ENCODE measurements around the gene THPO.

Gene THPO

GRCh38 chr3:184391266-184391665, 13.3 kb upstream of the THPO start:
- ChIA-PET CTCF (interaction anchor here (1.2 to 2.1 kb wide), 5 partner anchors 16 to 124 kb away, joined by 3 to 9 read pairs (median 6); no protein-coding TSS in a partner anchor), POLR2A (no interaction called here)
- Histone ChIP-seq H3K27ac (ENCODE audit: insufficient read depth in 1 of 2, low read depth in 1 of 2, low read length in 2 of 2, poor library complexity in 1 of 2, severe bottlenecking in 2 of 2) (no peak overlapping the region), H3K4me1 (ENCODE audit: control extremely low read depth in 1 of 4, control insufficient read depth in 4 of 4, insufficient read depth in 4 of 4, low read length in 3 of 4) (no peaks in the 10 kb centered on the region), H3K27me3 (replicated peaks in 2 of 5; ENCODE audit: control insufficient read depth in 4 of 5, insufficient read depth in 5 of 5, low read length in 4 of 5) (peaks cover 0 to 13% (median 5%) of the 10 kb centered on the region in 5 experiments), H3K36me3 (ENCODE audit: control insufficient read depth in 4 of 4, insufficient read depth in 4 of 4, low read length in 3 of 4) (no peaks in the 10 kb centered on the region), H3K4me3 (ENCODE audit: control insufficient read depth in 1 of 7, extremely low read depth in 1 of 7, insufficient read depth in 4 of 7, low read depth in 2 of 7, low read length in 6 of 7) (no peak overlapping the region), H3K9me3 (ENCODE audit: control extremely low read depth in 1 of 5, control insufficient read depth in 4 of 5, insufficient read depth in 2 of 5, low read depth in 1 of 5, low read length in 4 of 5) (no peaks in the 10 kb centered on the region)
- WGBS (ENCODE audit: insufficient coverage) = 93% methylated on average over 2 of the region's 3 CpGs
- DNase-seq = no peak

GRCh38 chr3:184389935-184390528, 12.0 kb upstream of the THPO start:
- POLR2A ChIA-PET = no interaction called here

GRCh38 chr3:184389384-184389783, 11.4 kb upstream of the THPO start:
- ChIA-PET POLR2A (no interaction called here), CTCF (interaction anchor here (0.8 to 6.7 kb wide), 5 partner anchors 11 to 139 kb away, joined by 3 to 53 read pairs (median 4); partner anchors contain the start of gene THPO)
- Histone ChIP-seq H3K27ac (ENCODE audit: insufficient read depth in 1 of 2, low read depth in 1 of 2, low read length in 2 of 2, poor library complexity in 1 of 2, severe bottlenecking in 2 of 2) (no peak overlapping the region), H3K9me3 (ENCODE audit: control extremely low read depth in 1 of 5, control insufficient read depth in 4 of 5, insufficient read depth in 2 of 5, low read depth in 1 of 5, low read length in 4 of 5) (no peaks in the 10 kb centered on the region), H3K4me3 (ENCODE audit: control insufficient read depth in 1 of 7, extremely low read depth in 1 of 7, insufficient read depth in 4 of 7, low read depth in 2 of 7, low read length in 6 of 7) (no peak overlapping the region), H3K4me1 (ENCODE audit: control extremely low read depth in 1 of 4, control insufficient read depth in 4 of 4, insufficient read depth in 4 of 4, low read length in 3 of 4) (no peaks in the 10 kb centered on the region), H3K27me3 (replicated peaks in 2 of 5; ENCODE audit: control insufficient read depth in 4 of 5, insufficient read depth in 5 of 5, low read length in 4 of 5) (peaks cover 0 to 13% (median 11%) of the 10 kb centered on the region in 5 experiments), H3K36me3 (ENCODE audit: control insufficient read depth in 4 of 4, insufficient read depth in 4 of 4, low read length in 3 of 4) (no peaks in the 10 kb centered on the region)
- no CpG with 5 or more reads among the region's 5 CpGs for WGBS (ENCODE audit: insufficient coverage)
- no peak for DNase-seq

More at GRCh38 chr3:184389935-184390528, 12.0 kb upstream of the THPO start:
- Histone ChIP-seq H3K9me3 (ENCODE audit: control extremely low read depth in 1 of 5, control insufficient read depth in 4 of 5, insufficient read depth in 2 of 5, low read depth in 1 of 5, low read length in 4 of 5) (no peaks in the 10 kb centered on the region), H3K27me3 (replicated peaks in 2 of 5; ENCODE audit: control insufficient read depth in 4 of 5, insufficient read depth in 5 of 5, low read length in 4 of 5) (peaks cover 0 to 13% (median 11%) of the 10 kb centered on the region in 5 experiments), H3K27ac (ENCODE audit: insufficient read depth in 1 of 2, low read depth in 1 of 2, low read length in 2 of 2, poor library complexity in 1 of 2, severe bottlenecking in 2 of 2) (no peak overlapping the region), H3K4me1 (ENCODE audit: control extremely low read depth in 1 of 4, control insufficient read depth in 4 of 4, insufficient read depth in 4 of 4, low read length in 3 of 4) (no peaks in the 10 kb centered on the region), H3K36me3 (ENCODE audit: control insufficient read depth in 4 of 4, insufficient read depth in 4 of 4, low read length in 3 of 4) (no peaks in the 10 kb centered on the region), H3K4me3 (ENCODE audit: control insufficient read depth in 1 of 7, extremely low read depth in 1 of 7, insufficient read depth in 4 of 7, low read depth in 2 of 7, low read length in 6 of 7) (no peak overlapping the region)
- no peak for DNase-seq
- 93% methylated on average over 3 of the region's 5 CpGs for WGBS (ENCODE audit: insufficient coverage)
- CTCF ChIA-PET = interaction anchor here (0.9 to 6.7 kb wide), 7 partner anchors 12 to 138 kb away, joined by 3 to 53 read pairs (median 4); partner anchors contain the start of gene THPO

GRCh38 chr3:184388936-184389230, 10.9 kb upstream of the THPO start:
- 93% methylated on average over 7 of the region's 8 CpGs for WGBS (ENCODE audit: insufficient coverage)
- POLR2A ChIA-PET = no interaction called here
- Histone ChIP-seq H3K27me3 (replicated peaks in 2 of 5; ENCODE audit: control insufficient read depth in 4 of 5, insufficient read depth in 5 of 5, low read length in 4 of 5) (peaks cover 0 to 13% (median 11%) of the 10 kb centered on the region in 5 experiments), H3K9me3 (ENCODE audit: control extremely low read depth in 1 of 5, control insufficient read depth in 4 of 5, insufficient read depth in 2 of 5, low read depth in 1 of 5, low read length in 4 of 5) (no peaks in the 10 kb centered on the region), H3K27ac (ENCODE audit: insufficient read depth in 1 of 2, low read depth in 1 of 2, low read length in 2 of 2, poor library complexity in 1 of 2, severe bottlenecking in 2 of 2) (no peak overlapping the region), H3K4me1 (ENCODE audit: control extremely low read depth in 1 of 4, control insufficient read depth in 4 of 4, insufficient read depth in 4 of 4, low read length in 3 of 4) (no peaks in the 10 kb centered on the region), H3K36me3 (ENCODE audit: control insufficient read depth in 4 of 4, insufficient read depth in 4 of 4, low read length in 3 of 4) (no peaks in the 10 kb centered on the region), H3K4me3 (ENCODE audit: control insufficient read depth in 1 of 7, extremely low read depth in 1 of 7, insufficient read depth in 4 of 7, low read depth in 2 of 7, low read length in 6 of 7) (no peak overlapping the region)
- CTCF ChIA-PET = interaction anchor here (0.7 to 6.7 kb wide), 6 partner anchors 10 to 148 kb away, joined by 3 to 53 read pairs (median 3); partner anchors contain the start of gene THPO
- no peak for DNase-seq

GRCh38 chr3:184388164-184388935, 10.3 kb upstream of the THPO start:
- Histone ChIP-seq H3K4me1 (ENCODE audit: control extremely low read depth in 1 of 4, control insufficient read depth in 4 of 4, insufficient read depth in 4 of 4, low read length in 3 of 4) (no peaks in the 10 kb centered on the region), H3K27me3 (replicated peaks in 2 of 5; ENCODE audit: control insufficient read depth in 4 of 5, insufficient read depth in 5 of 5, low read length in 4 of 5) (peaks cover 0 to 13% (median 11%) of the 10 kb centered on the region in 5 experiments), H3K4me3 (ENCODE audit: control insufficient read depth in 1 of 7, extremely low read depth in 1 of 7, insufficient read depth in 4 of 7, low read depth in 2 of 7, low read length in 6 of 7) (no peak overlapping the region), H3K27ac (ENCODE audit: insufficient read depth in 1 of 2, low read depth in 1 of 2, low read length in 2 of 2, poor library complexity in 1 of 2, severe bottlenecking in 2 of 2) (no peak overlapping the region), H3K9me3 (ENCODE audit: control extremely low read depth in 1 of 5, control insufficient read depth in 4 of 5, insufficient read depth in 2 of 5, low read depth in 1 of 5, low read length in 4 of 5) (no peaks in the 10 kb centered on the region), H3K36me3 (ENCODE audit: control insufficient read depth in 4 of 4, insufficient read depth in 4 of 4, low read length in 3 of 4) (no peaks in the 10 kb centered on the region)
- DNase-seq = no peak
- POLR2A ChIA-PET = no interaction called here
- CTCF ChIA-PET = interaction anchor here (0.7 to 6.7 kb wide), 3 partner anchors 14 to 148 kb away, joined by 3 to 53 read pairs (median 3); no protein-coding TSS in a partner anchor
- 91% methylated on average over 4 of the region's 8 CpGs for WGBS (ENCODE audit: insufficient coverage)

GRCh38 chr3:184387174-184387714, 9.2 kb upstream of the THPO start:
- Histone ChIP-seq H3K27ac (ENCODE audit: insufficient read depth in 1 of 2, low read depth in 1 of 2, low read length in 2 of 2, poor library complexity in 1 of 2, severe bottlenecking in 2 of 2) (no peak overlapping the region), H3K27me3 (replicated peaks in 2 of 5; ENCODE audit: control insufficient read depth in 4 of 5, insufficient read depth in 5 of 5, low read length in 4 of 5) (peaks cover 0 to 20% (median 11%) of the 10 kb centered on the region in 5 experiments), H3K9me3 (ENCODE audit: control extremely low read depth in 1 of 5, control insufficient read depth in 4 of 5, insufficient read depth in 2 of 5, low read depth in 1 of 5, low read length in 4 of 5) (no peaks in the 10 kb centered on the region), H3K4me1 (ENCODE audit: control extremely low read depth in 1 of 4, control insufficient read depth in 4 of 4, insufficient read depth in 4 of 4, low read length in 3 of 4) (no peaks in the 10 kb centered on the region), H3K36me3 (ENCODE audit: control insufficient read depth in 4 of 4, insufficient read depth in 4 of 4, low read length in 3 of 4) (no peaks in the 10 kb centered on the region), H3K4me3 (ENCODE audit: control insufficient read depth in 1 of 7, extremely low read depth in 1 of 7, insufficient read depth in 4 of 7, low read depth in 2 of 7, low read length in 6 of 7) (no peak overlapping the region)
- ChIA-PET CTCF (interaction anchor here (6.7 kb wide), 1 partner anchor 13 kb away, joined by 53 read pairs; no protein-coding TSS in a partner anchor), POLR2A (no interaction called here)
- 100% methylated on average over 12 of the region's 12 CpGs for WGBS (ENCODE audit: insufficient coverage)
- no peak for DNase-seq

All from common myeloid progenitor, CD34-positive (primary cell).